ENCODE results near the gene TRIM2. TPM values are rescaled to one million over a fixed set of nuclear protein-coding genes. Genes with fewer than 3 reads are reported as not detected.

TRIM2 gene
- total RNA-seq, 1 donor = 38.0 TPM

DNA sequence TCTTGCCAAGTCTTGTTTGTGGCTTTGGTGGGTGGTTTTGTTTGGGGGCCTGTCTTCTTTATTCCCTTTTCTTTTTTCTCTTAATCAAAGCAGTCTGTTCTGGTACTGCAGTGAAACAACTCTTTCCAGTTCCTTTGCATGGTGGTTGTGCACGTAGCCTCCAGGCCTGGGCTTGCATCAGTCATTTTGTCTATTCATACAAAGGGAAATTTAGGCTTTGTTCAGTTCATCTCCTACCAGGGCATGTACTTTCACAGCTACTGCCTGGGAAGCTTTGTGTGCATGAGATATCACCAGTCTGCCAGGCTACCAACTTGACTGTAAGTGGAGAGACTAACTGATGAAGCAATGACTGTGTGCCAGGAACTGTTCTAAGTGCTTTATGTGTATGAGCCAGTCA is 8.5 kb downstream of the TRIM2 start:
- no peak for DNase-seq (ENCODE audit: low read depth)
- TF ChIP-seq, protein P1, sequence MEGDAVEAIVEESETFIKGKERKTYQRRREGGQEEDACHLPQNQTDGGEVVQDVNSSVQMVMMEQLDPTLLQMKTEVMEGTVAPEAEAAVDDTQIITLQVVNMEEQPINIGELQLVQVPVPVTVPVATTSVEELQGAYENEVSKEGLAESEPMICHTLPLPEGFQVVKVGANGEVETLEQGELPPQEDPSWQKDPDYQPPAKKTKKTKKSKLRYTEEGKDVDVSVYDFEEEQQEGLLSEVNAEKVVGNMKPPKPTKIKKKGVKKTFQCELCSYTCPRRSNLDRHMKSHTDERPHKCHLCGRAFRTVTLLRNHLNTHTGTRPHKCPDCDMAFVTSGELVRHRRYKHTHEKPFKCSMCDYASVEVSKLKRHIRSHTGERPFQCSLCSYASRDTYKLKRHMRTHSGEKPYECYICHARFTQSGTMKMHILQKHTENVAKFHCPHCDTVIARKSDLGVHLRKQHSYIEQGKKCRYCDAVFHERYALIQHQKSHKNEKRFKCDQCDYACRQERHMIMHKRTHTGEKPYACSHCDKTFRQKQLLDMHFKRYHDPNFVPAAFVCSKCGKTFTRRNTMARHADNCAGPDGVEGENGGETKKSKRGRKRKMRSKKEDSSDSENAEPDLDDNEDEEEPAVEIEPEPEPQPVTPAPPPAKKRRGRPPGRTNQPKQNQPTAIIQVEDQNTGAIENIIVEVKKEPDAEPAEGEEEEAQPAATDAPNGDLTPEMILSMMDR (IDR thresholded peaks at IDR 0.05; ENCODE audit: insufficient read depth, low read depth, low read length) = no peak
- H3K4me3 ChIP-seq (ENCODE audit: low read depth, low read length) = no peak overlapping the region

DNA sequence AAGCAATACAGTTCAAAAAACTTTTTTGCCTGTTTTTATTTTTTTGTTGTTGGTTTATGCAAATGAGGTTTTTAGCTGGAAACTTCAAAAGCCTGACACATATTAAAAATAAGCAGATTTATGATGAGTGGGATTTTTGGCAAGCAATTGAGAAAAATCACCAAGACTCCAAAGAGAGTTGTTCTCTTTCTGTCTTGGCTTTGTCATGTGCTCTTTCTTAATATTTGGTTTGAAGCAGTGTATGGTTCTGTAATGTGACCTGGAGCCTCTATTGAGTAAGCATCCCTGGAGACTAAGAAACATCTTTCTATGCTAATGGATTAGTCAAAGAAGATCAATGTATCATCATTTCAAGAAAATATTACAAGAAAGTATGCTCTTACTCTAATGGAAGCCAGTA is 11.7 kb downstream of the TRIM2 start:
- TF ChIP-seq, protein P1 (IDR thresholded peaks at IDR 0.05; ENCODE audit: insufficient read depth, low read depth, low read length) = no peak
- no peak overlapping the region for H3K4me3 ChIP-seq (ENCODE audit: low read depth, low read length)
- no peak for DNase-seq (ENCODE audit: low read depth)

DNA sequence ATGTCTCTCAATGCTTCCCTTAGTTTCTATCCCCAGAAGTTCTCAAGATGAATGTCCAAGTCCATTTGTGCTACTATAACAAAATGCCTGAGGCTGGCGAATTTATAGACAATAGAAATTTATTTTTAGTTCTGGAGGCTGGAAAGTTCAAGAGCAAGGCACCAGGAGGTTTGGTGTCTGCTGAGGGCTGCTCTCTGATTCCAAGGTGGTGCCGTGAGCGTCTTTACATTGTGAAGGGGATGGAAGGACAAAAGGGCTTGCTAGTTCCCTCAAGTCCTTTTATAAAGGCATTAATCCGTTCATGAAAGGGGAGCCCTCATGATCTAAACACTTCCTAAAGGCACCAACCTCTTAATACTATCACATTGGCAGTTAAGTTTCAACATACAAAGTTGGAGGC is 12.3 kb downstream of the TRIM2 start:
- no peak for DNase-seq (ENCODE audit: low read depth)
- no peak overlapping the region for H3K4me3 ChIP-seq (ENCODE audit: low read depth, low read length)
- TF ChIP-seq, protein P1 (IDR thresholded peaks at IDR 0.05; ENCODE audit: insufficient read depth, low read depth, low read length) = no peak

DNA sequence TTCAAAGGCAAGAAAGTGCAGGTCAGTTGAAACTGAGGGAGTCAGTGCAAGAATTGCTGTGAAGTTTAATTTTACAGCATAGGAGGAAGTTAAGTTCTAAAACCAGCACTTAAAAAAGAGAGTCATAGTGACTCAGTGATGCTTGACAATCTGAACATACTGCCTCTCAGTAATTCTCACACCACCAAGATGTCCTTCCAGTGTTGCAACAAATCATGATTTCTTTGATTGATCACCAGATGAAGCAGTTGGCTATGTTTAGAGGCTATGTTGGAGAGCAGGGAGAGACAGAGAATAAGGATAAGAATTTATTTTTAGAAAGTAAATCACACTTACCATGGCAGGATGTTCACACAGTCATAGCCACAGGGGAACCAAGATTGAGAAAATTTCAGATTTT is 13.2 kb downstream of the TRIM2 start:
- DNase-seq (ENCODE audit: low read depth) = no peak
- no peak overlapping the region for H3K4me3 ChIP-seq (ENCODE audit: low read depth, low read length)
- TF ChIP-seq, protein P1 (IDR thresholded peaks at IDR 0.05; ENCODE audit: insufficient read depth, low read depth, low read length) = no peak

DNA sequence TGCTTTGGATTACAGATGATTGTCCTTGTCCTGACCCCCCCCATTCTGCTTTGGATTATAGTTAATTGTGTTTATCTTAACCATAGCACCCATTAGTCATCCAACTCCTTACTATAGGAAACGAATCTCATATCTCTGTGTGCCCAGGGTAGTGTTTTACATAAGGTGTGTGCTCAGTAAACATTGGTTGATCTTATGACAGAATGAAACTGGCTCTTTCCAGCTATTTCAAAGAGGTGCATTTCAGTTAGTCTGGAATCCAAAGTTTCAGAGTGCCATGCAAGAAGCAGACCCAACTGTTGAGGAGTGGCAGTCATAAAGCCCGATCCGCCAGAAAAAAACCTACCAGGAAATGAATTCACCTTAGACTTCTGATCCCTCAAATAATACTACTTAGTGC is 14.7 kb downstream of the TRIM2 start:
- TF ChIP-seq, protein P1 (IDR thresholded peaks at IDR 0.05; ENCODE audit: insufficient read depth, low read depth, low read length) = no peak
- no peak overlapping the region for H3K4me3 ChIP-seq (ENCODE audit: low read depth, low read length)

DNA sequence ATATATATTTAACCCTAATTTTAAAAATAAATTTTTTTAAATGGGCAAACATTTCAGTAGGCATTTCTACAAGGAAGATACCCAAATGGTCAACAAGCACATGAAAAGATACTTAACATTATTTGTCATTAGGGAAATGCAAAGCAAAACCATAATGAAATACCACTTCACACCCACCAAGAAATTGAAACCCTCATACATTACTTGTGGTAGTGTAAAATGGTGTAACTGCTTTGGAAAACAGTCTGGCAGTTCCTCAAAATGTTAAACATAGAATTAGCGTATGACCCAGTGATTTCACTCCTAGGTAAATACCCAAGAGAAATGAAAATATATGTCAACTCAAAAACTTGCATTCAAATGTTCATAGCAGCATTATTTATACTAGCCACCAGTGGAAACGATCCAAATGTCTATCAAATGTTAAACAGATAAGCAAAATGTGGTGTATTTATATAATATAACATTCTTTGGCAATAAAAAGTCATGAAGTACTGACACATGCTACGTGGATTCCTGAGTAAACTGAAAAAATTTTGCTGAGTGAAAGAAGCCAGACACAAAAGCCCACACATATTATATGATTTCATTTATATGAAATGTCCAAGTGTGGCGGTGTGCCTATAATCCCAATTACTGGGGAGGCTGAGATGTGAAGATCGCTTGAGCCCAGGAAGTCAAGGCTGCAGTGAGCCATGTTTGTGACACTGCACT is 16.6 kb downstream of the TRIM2 start:
- DNase-seq (ENCODE audit: low read depth) = no peak
- TF ChIP-seq, protein P1 (IDR thresholded peaks at IDR 0.05; ENCODE audit: insufficient read depth, low read depth, low read length) = no peak
- no peak overlapping the region for H3K4me3 ChIP-seq (ENCODE audit: low read depth, low read length)

More for the DNA sequence above, 14.7 kb downstream of the TRIM2 start:
- no peak for DNase-seq (ENCODE audit: low read depth)

Measured in fibroblast of villous mesenchyme (primary cell).